GM10248 (cell line): ENCODE data around the gene CCHCR1.

Experiments used
- CTCF ChIA-PET: fragments of 300-600 bp; sonication (Branson Sonifier 250); formaldehyde crosslinking; extraction: SDS; loops from one replicate; lab custom pipeline; 2021; ENCODE audit warnings: antibody characterized with exemption; lab: Yijun Ruan, JAX
- POLR2A ChIA-PET: fragments of 350-650 bp; sonication (Branson Sonifier 250); formaldehyde crosslinking; extraction: SDS; loops from one replicate; lab custom pipeline; 2020; ENCODE audit warnings: antibody characterized with exemption; lab: Yijun Ruan, JAX
- DNase-seq: peaks from one replicate; pipeline ENCODE4 v3.0.0; 2012; ENCODE audit errors: extremely low spot score
- TF ChIP-seq, protein P1 (sequence below): IDR thresholded peaks from 2 replicates; pipeline ENCODE4 v1.5.1; 2012; ENCODE audit warnings: mild to moderate bottlenecking, low read depth; ENCODE audit errors: extremely low read depth, missing control alignments, control extremely low read depth

CCHCR1 gene

DNA sequence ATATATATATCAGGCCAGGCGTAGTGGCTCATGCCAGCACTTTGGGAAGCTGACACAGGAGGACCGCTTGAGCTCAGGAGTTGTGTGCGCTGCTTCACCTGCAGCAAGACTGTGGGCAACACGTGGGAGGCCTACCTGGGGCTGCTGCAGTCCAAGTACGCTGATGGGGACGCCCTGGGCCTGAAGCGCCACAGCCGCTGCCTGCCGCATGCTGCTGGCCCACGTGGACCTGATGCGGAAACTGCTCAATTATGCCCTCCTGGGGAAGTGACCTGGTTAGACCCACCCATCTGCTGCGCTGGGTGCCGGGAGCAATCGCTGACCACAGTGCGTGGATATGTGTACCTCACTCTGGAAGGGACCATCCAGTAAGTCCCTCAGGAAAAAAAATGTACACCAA lies 17.0 kb downstream of the CCHCR1 start:
- ChIA-PET POLR2A (interaction anchor here (0.9 kb wide), 1 partner anchor 25 kb away, joined by 4 read pairs; no protein-coding TSS in a partner anchor), CTCF (interaction anchor here (1.8 to 20.0 kb wide), 2 partner anchors 53 to 226 kb away, joined by 5 to 256 read pairs; no protein-coding TSS in a partner anchor)
- TF ChIP-seq, protein P1, sequence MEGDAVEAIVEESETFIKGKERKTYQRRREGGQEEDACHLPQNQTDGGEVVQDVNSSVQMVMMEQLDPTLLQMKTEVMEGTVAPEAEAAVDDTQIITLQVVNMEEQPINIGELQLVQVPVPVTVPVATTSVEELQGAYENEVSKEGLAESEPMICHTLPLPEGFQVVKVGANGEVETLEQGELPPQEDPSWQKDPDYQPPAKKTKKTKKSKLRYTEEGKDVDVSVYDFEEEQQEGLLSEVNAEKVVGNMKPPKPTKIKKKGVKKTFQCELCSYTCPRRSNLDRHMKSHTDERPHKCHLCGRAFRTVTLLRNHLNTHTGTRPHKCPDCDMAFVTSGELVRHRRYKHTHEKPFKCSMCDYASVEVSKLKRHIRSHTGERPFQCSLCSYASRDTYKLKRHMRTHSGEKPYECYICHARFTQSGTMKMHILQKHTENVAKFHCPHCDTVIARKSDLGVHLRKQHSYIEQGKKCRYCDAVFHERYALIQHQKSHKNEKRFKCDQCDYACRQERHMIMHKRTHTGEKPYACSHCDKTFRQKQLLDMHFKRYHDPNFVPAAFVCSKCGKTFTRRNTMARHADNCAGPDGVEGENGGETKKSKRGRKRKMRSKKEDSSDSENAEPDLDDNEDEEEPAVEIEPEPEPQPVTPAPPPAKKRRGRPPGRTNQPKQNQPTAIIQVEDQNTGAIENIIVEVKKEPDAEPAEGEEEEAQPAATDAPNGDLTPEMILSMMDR: no peak
- DNase-seq: no peak

DNA sequence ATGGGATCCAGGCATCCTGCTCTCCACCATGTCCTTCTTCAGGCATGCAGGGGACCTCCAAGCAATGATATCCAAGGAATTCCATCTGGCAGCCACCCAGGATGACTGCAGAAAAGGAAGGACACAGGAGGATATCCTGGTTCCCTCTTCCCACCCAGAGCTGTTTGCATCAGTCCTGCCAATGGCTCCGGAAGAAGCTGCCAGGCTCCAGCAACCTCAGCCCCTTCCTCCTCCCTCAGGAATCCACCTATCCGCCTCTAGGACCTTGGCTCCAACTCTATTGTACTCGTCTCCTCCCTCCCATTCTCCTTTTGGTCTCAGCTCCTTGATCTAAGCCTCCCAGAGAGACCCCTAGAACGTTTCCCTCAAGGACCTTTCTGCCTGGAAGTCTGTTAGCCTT lies 18.0 kb downstream of the CCHCR1 start:
- DNase-seq: no peak

DNA sequence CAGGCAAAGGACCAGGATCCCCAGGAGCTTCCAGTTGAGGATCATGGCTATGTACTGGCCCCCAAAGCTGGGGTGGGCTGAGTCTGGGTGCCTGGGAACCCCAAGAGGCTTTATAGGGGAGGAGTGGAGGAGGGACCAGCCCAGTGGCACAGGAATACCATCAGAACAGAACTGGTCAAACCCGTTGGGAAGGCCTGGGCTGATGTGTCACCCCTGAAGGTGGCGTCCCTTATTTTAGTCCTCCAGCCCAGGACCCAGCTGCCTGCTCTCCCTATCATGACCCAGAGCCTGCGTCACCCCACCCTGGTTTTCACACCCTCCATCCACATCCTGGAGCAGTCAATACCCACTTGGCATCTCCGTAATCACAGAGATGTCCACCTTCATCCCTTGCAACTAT lies 18.6 kb downstream of the CCHCR1 start, which contains the start of gene PSORS1C2:
TSS of gene PSORS1C2 (minus strand) at position 85 of the 400 bp plus-strand sequence. CDS start at position 45, 40 bp downstream.
- ChIA-PET CTCF (interaction anchor here (1.0 to 20.0 kb wide), 9 partner anchors 8 to 237 kb away, joined by 3 to 256 read pairs (median 14); no protein-coding TSS in a partner anchor), POLR2A (no interaction called here)
- DNase-seq: no peak
- TF ChIP-seq, protein P1: no peak

More for the DNA sequence above, 18.0 kb downstream of the CCHCR1 start:
- CTCF ChIA-PET: interaction anchor here (1.8 to 20.0 kb wide), 5 partner anchors 8 to 227 kb away, joined by 5 to 256 read pairs (median 21); no protein-coding TSS in a partner anchor
- TF ChIP-seq, protein P1: no peak
- POLR2A ChIA-PET: interaction anchor here (0.9 kb wide), 1 partner anchor 26 kb away, joined by 4 read pairs; no protein-coding TSS in a partner anchor

DNA sequence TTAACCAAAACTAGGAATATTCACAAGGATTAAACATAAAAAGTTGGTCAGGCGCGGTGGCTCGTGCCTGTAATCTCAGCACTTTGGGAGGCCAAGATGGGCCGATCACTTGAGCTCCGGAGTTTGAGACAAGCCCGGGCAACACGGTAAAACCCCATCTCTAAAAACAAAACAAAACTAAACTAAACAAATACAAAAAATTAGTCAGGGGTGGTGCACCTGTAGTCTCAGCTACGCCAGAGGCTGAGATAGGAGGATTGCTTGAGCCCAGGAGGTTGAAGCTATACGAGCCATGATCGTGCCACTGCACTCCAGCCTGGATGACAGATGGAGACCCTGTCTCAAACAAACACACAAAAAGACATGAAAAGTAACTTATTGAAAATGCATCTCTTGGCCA lies 21.9 kb downstream of the CCHCR1 start:
- CTCF ChIA-PET: interaction anchor here (0.9 to 20.0 kb wide), 5 partner anchors 8 to 232 kb away, joined by 3 to 256 read pairs (median 3); no protein-coding TSS in a partner anchor

DNA sequence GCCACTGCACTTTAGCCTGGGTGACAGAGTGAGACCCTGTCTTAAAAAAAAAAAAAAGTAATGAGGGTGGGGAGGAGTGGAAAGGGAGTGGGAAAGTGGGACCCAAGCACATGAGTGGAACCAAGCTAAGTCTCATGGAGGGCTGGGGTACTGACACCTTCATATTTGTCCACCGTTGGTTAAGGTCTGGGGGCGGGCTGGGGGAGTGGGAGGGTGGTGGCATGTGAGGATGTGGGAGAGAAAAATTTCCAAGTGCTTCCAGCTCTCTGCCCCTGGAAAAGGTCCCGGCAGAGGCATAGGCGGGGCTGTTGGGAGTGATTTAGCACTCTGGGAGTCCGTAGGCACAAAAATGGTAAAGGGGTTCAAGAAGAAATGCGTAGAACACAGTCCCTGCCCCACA lies 24.8 kb downstream of the CCHCR1 start:
- POLR2A ChIA-PET: interaction anchor here (0.7 kb wide), 1 partner anchor 304 kb away, joined by 3 read pairs; no protein-coding TSS in a partner anchor
- no peak for DNase-seq
- TF ChIP-seq, protein P1: no peak
- CTCF ChIA-PET: interaction anchor here (0.9 to 20.0 kb wide), 6 partner anchors 11 to 307 kb away, joined by 3 to 256 read pairs (median 4); partner anchors contain the start of gene VARS2

More for the DNA sequence above, 21.9 kb downstream of the CCHCR1 start:
- no peak for DNase-seq
- POLR2A ChIA-PET: no interaction called here
- TF ChIP-seq, protein P1: no peak

DNA sequence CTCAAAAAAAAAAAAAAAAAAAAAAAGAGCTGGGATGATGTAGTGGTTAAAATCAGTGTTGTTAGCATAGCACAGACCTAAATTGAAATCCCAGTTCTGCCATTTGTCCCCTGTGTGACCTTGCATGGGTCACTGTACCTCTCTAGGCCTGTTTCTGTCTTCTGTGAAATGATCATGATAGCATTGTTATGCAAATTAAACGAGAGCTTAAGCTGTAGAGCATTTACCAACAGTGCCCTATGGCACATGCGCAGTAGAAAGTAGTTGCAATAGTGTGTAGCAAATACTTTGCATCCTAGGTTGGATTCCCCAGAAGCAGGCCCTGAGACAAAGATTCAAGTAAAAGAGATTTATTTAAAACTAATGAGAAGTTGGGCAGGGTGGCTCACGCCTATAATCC lies 26.0 kb downstream of the CCHCR1 start:
- TF ChIP-seq, protein P1: no peak
- POLR2A ChIA-PET: no interaction called here
- CTCF ChIA-PET: interaction anchor here (0.9 to 20.0 kb wide), 5 partner anchors 14 to 235 kb away, joined by 3 to 256 read pairs (median 6); partner anchors contain the start of genes CDSN, PSORS1C1 and VARS2
- DNase-seq: no peak
